Measurements from ENCODE around the gene FAM83B.
"Not testable (repeated sequence)": the region's sequence is repeated elsewhere in the genome, so short reads cannot be mapped to it uniquely, and the experiment has no call there.

The FAM83B gene

GRCh38 chr6:54900666-54901065, 54.1 kb downstream of the FAM83B start:
- DNase-seq, result no peak

GRCh38 chr6:54903884-54904283, 57.3 kb downstream of the FAM83B start:
- DNase-seq, result no peak

- no peak for DNase-seq
Observed at GRCh38 chr6:54907355-54907754, 60.8 kb downstream of the FAM83B start.

GRCh38 chr6:54909184-54909583, 62.6 kb downstream of the FAM83B start:
- no peak for DNase-seq

GRCh38 chr6:54910431-54910884, 63.9 kb downstream of the FAM83B start:
- DNase-seq, result no peak

GRCh38 chr6:54910921-54911320, 64.3 kb downstream of the FAM83B start:
- no peak for DNase-seq

- no peak for DNase-seq
Observed at GRCh38 chr6:54913211-54913610, 66.6 kb downstream of the FAM83B start.

- no peak for DNase-seq
Observed at GRCh38 chr6:54916858-54917257, 70.3 kb downstream of the FAM83B start.

GRCh38 chr6:54920628-54921027, 74.1 kb downstream of the FAM83B start:
- DNase-seq, result no peak

GRCh38 chr6:54921891-54922290, 75.3 kb downstream of the FAM83B start:
- DNase-seq, result no peak

GRCh38 chr6:54929245-54929909, 82.8 kb downstream of the FAM83B start:
- no peak for DNase-seq

- no peak for DNase-seq
Observed at GRCh38 chr6:54932622-54933021, 86.1 kb downstream of the FAM83B start.

GRCh38 chr6:54935739-54936138, 89.2 kb downstream of the FAM83B start:
- DNase-seq, result no peak

GRCh38 chr6:54937371-54937770, 90.8 kb downstream of the FAM83B start:
- DNase-seq, result no peak

- no peak for DNase-seq
Observed at GRCh38 chr6:54957698-54958097, 111.1 kb downstream of the FAM83B start.

- DNase-seq, result no peak
Observed at GRCh38 chr6:54958446-54958845, 111.9 kb downstream of the FAM83B start.

- DNase-seq, result no peak
Observed at GRCh38 chr6:54959820-54960219, 113.2 kb downstream of the FAM83B start.

- not testable (repeated sequence) for DNase-seq
Observed at GRCh38 chr6:54961372-54961771, 114.8 kb downstream of the FAM83B start.

GRCh38 chr6:54970337-54970736, 123.8 kb downstream of the FAM83B start:
- DNase-seq, result no peak

- DNase-seq, result no peak
Observed at GRCh38 chr6:54971825-54972224, 125.3 kb downstream of the FAM83B start.

- not testable (repeated sequence) for DNase-seq
Observed at GRCh38 chr6:54979161-54979560, 132.6 kb downstream of the FAM83B start.

GRCh38 chr6:54980511-54981275, 134.1 kb downstream of the FAM83B start:
- DNase-seq, result no peak

GRCh38 chr6:54981276-54981609, 134.7 kb downstream of the FAM83B start:
- DNase-seq, result no peak

GRCh38 chr6:54981647-54982046, 135.1 kb downstream of the FAM83B start:
- no peak for DNase-seq
